GM21360 (cell line): ENCODE results near the gene RHO.
"Not testable (repeated sequence)": the region's sequence is repeated elsewhere in the genome, so short reads cannot be mapped to it uniquely, and the experiment has no call there.

Source experiments
- ATAC-seq: cut with Tn5 transposase; IDR thresholded peaks from one replicate; pipeline ENCODE4 v1.9.1; 2021; ENCODE audit warnings: mild to moderate bottlenecking, moderate library complexity; ENCODE audit not compliant: unreplicated experiment

The RHO gene

GRCh38 chr3:129528589-129529100 is at the start of gene RHO:
Gene RHO, plus strand, starts transcription at chr3:129528639. Its CDS starts 95 bp downstream, at chr3:129528734.
- ATAC-seq: no peak

GRCh38 chr3:129481225-129481765 is 47.1 kb upstream of the RHO start:
- not testable (repeated sequence) for ATAC-seq

GRCh38 chr3:129481766-129482332 is 46.6 kb upstream of the RHO start:
- ATAC-seq: no peak

- no peak for ATAC-seq
Observed at GRCh38 chr3:129482721-129483120, 45.7 kb upstream of the RHO start.

GRCh38 chr3:129483870-129484269 is 44.6 kb upstream of the RHO start:
- no peak for ATAC-seq

- not testable (repeated sequence) for ATAC-seq
Observed at GRCh38 chr3:129485146-129485545, 43.3 kb upstream of the RHO start.

GRCh38 chr3:129485721-129486663 is 42.4 kb upstream of the RHO start:
- ATAC-seq: no peak

GRCh38 chr3:129486664-129487035 is 41.8 kb upstream of the RHO start:
- ATAC-seq: no peak

- no peak for ATAC-seq
Observed at GRCh38 chr3:129487183-129487867, 41.1 kb upstream of the RHO start.

GRCh38 chr3:129487868-129488335 is 40.5 kb upstream of the RHO start:
- not testable (repeated sequence) for ATAC-seq

- not testable (repeated sequence) for ATAC-seq
Observed at GRCh38 chr3:129489258-129489657, 39.2 kb upstream of the RHO start.

GRCh38 chr3:129490273-129490675 is 38.2 kb upstream of the RHO start:
- ATAC-seq: peak; percentile 65

- ATAC-seq: not testable (repeated sequence)
Observed at GRCh38 chr3:129491077-129491476, 37.4 kb upstream of the RHO start.

GRCh38 chr3:129491794-129492193 is 36.6 kb upstream of the RHO start:
- no peak for ATAC-seq

- no peak for ATAC-seq
Observed at GRCh38 chr3:129492691-129493090, 35.7 kb upstream of the RHO start.

- ATAC-seq: no peak
Observed at GRCh38 chr3:129493206-129493605, 35.2 kb upstream of the RHO start.

GRCh38 chr3:129494499-129494898 is 33.9 kb upstream of the RHO start:
- ATAC-seq: not testable (repeated sequence)

- not testable (repeated sequence) for ATAC-seq
Observed at GRCh38 chr3:129495006-129495639, 33.3 kb upstream of the RHO start.

- not testable (repeated sequence) for ATAC-seq
Observed at GRCh38 chr3:129497876-129498275, 30.6 kb upstream of the RHO start.
